ENCODE results near the gene RASGRF2. TPM values are rescaled to one million over a fixed set of nuclear protein-coding genes. Genes with fewer than 3 reads are reported as not detected.

Gene RASGRF2
- total RNA-seq, 1 experiment from 2014 or later = not detected

GRCh38 chr5:80941496-80941895 lies 18.7 kb upstream of the RASGRF2 start:
- intact Hi-C loops (cut with micrococcal nuclease) = no loop called here
- CTCF ChIA-PET = interaction anchor here (0.6 to 0.9 kb wide), 3 partner anchors 14 to 187 kb away, joined by 3 read pairs; no protein-coding TSS in a partner anchor
- H3K4me1 Mint-ChIP-seq (ENCODE audit: insufficient read depth, unreplicated experiment) = no peaks in the 10 kb centered on the region
- no peak for DNase-seq (ENCODE audit: unreplicated experiment)
- TF ChIP-seq CTCF (IDR thresholded peaks at IDR 0.05; ENCODE audit: unreplicated experiment) = no peak
- H3K36me3 Mint-ChIP-seq (ENCODE audit: insufficient read depth, unreplicated experiment) = no peaks in the 10 kb centered on the region
- no peak overlapping the region for H3K4me3 Mint-ChIP-seq (ENCODE audit: unreplicated experiment)
- BruUV-seq (replicated peaks) = no TSS peak
- H3K9me3 Mint-ChIP-seq (ENCODE audit: unreplicated experiment) = no peaks in the 10 kb centered on the region
- no peak overlapping the region for H3K27ac Mint-ChIP-seq (ENCODE audit: low read depth, unreplicated experiment)
- no peaks in the 10 kb centered on the region for H3K27me3 Mint-ChIP-seq (ENCODE audit: insufficient read depth, unreplicated experiment)
- POLR2A ChIA-PET = no interaction called here

- CTCF ChIA-PET = no interaction called here
Observed at GRCh38 chr5:80951366-80951765, 8.8 kb upstream of the RASGRF2 start.

GRCh38 chr5:80953587-80953986 lies 6.6 kb upstream of the RASGRF2 start:
- intact Hi-C loops (cut with micrococcal nuclease) = no loop called here
- POLR2A ChIA-PET = interaction anchor here (0.9 kb wide), 1 partner anchor 10 kb away, joined by 3 read pairs; no protein-coding TSS in a partner anchor
- no peak overlapping the region for H3K27ac Mint-ChIP-seq (ENCODE audit: low read depth, unreplicated experiment)
- no peaks in the 10 kb centered on the region for H3K36me3 Mint-ChIP-seq (ENCODE audit: insufficient read depth, unreplicated experiment)
- H3K9me3 Mint-ChIP-seq (ENCODE audit: unreplicated experiment) = no peaks in the 10 kb centered on the region
- H3K4me3 Mint-ChIP-seq (ENCODE audit: unreplicated experiment) = no peak overlapping the region
- no peak for DNase-seq (ENCODE audit: unreplicated experiment)
- H3K4me1 Mint-ChIP-seq (ENCODE audit: insufficient read depth, unreplicated experiment) = no peaks in the 10 kb centered on the region
- no peaks in the 10 kb centered on the region for H3K27me3 Mint-ChIP-seq (ENCODE audit: insufficient read depth, unreplicated experiment)
- no TSS peak for BruUV-seq (replicated peaks)
- no peak for TF ChIP-seq CTCF (IDR thresholded peaks at IDR 0.05; ENCODE audit: unreplicated experiment)
- CTCF ChIA-PET = interaction anchor here (0.6 kb wide), 1 partner anchor 209 kb away, joined by 3 read pairs; no protein-coding TSS in a partner anchor

More at GRCh38 chr5:80951366-80951765, 8.8 kb upstream of the RASGRF2 start:
- no peak for TF ChIP-seq CTCF (IDR thresholded peaks at IDR 0.05; ENCODE audit: unreplicated experiment)
- BruUV-seq (replicated peaks) = no TSS peak
- no peak for DNase-seq (ENCODE audit: unreplicated experiment)
- Mint-ChIP-seq H3K4me3 (ENCODE audit: unreplicated experiment) (no peak overlapping the region), H3K27ac (ENCODE audit: low read depth, unreplicated experiment) (no peak overlapping the region), H3K27me3 (ENCODE audit: insufficient read depth, unreplicated experiment) (no peaks in the 10 kb centered on the region), H3K4me1 (ENCODE audit: insufficient read depth, unreplicated experiment) (no peaks in the 10 kb centered on the region), H3K9me3 (ENCODE audit: unreplicated experiment) (no peaks in the 10 kb centered on the region), H3K36me3 (ENCODE audit: insufficient read depth, unreplicated experiment) (no peaks in the 10 kb centered on the region)
- intact Hi-C loops (cut with micrococcal nuclease) = no loop called here
- POLR2A ChIA-PET = interaction anchor here (0.7 kb wide), 1 partner anchor 16 kb away, joined by 5 read pairs; no protein-coding TSS in a partner anchor

- no peak overlapping the region for H3K4me3 Mint-ChIP-seq (ENCODE audit: unreplicated experiment)
- H3K9me3 Mint-ChIP-seq (ENCODE audit: unreplicated experiment) = peaks cover 9% of the 10 kb centered on the region
- intact Hi-C loops (cut with micrococcal nuclease) = no loop called here
- BruUV-seq (replicated peaks) = no TSS peak
- CTCF ChIA-PET = interaction anchor here (0.6 to 0.9 kb wide), 3 partner anchors 12 to 609 kb away, joined by 3 to 4 read pairs (median 3); no protein-coding TSS in a partner anchor
- POLR2A ChIA-PET = interaction anchor here (0.6 to 1.0 kb wide), 2 partner anchors 8 to 13 kb away, joined by 3 to 5 read pairs; no protein-coding TSS in a partner anchor
- peaks cover 7% of the 10 kb centered on the region for H3K4me1 Mint-ChIP-seq (ENCODE audit: insufficient read depth, unreplicated experiment)
- H3K27me3 Mint-ChIP-seq (ENCODE audit: insufficient read depth, unreplicated experiment) = peaks cover 13% of the 10 kb centered on the region
- H3K27ac Mint-ChIP-seq (ENCODE audit: low read depth, unreplicated experiment) = no peak overlapping the region
- no peak for DNase-seq (ENCODE audit: unreplicated experiment)
- TF ChIP-seq CTCF (IDR thresholded peaks at IDR 0.05; ENCODE audit: unreplicated experiment) = no peak
- H3K36me3 Mint-ChIP-seq (ENCODE audit: insufficient read depth, unreplicated experiment) = no peaks in the 10 kb centered on the region
Observed at GRCh38 chr5:80955082-80955590, 5.0 kb upstream of the RASGRF2 start.
